Epithelial cell of proximal tubule (primary cell): ENCODE measurements around the gene FAM227A. TPM values are rescaled to one million over a fixed set of nuclear protein-coding genes. Genes with fewer than 3 reads are reported as not detected.
"Not testable (repeated sequence)": the region's sequence is repeated elsewhere in the genome, so short reads cannot be mapped to it uniquely, and the experiment has no call there.

Experiments
- DNase-seq: peaks from one replicate; pipeline ENCODE4 v3.0.0-alpha.2; 2011; ENCODE audit warnings: low read depth
- H3K4me3 ChIP-seq: 2 replicates; pipeline ENCODE4 v1.5.1; 2011; ENCODE audit warnings: low read depth, mild to moderate bottlenecking, low read length
- CTCF ChIP-seq: conservative IDR thresholded peaks from 2 replicates; pipeline ENCODE4 v1.5.1; 2012; ENCODE audit warnings: low read depth, mild to moderate bottlenecking, low read length
- total RNA-seq: library from RNA; depleted of rRNA; stranded (reverse); fragments of >200 nt; gene quantifications from 2 replicates; pipeline ENCODE4 v1.2.3, GENCODE V29; 2015

The FAM227A gene
- total RNA-seq, 1 donor from 2014 or later, result 2.0 TPM

GRCh38 chr22:38611559-38611958 lies 44.6 kb downstream of the FAM227A start:
- H3K4me3 ChIP-seq, result no peak overlapping the region
- no peak for TF ChIP-seq CTCF
- DNase-seq, result no peak

- no peak for TF ChIP-seq CTCF
- H3K4me3 ChIP-seq, result no peak overlapping the region
- no peak for DNase-seq
Observed at GRCh38 chr22:38610234-38610633, 46.0 kb downstream of the FAM227A start.

- TF ChIP-seq CTCF, result no peak
- no peak overlapping the region for H3K4me3 ChIP-seq
- DNase-seq, result no peak
Observed at GRCh38 chr22:38608992-38609750, 47.0 kb downstream of the FAM227A start.

- no peak for DNase-seq
- TF ChIP-seq CTCF, result no peak
- H3K4me3 ChIP-seq, result no peak overlapping the region
Observed at GRCh38 chr22:38607680-38608079, 48.5 kb downstream of the FAM227A start.

- DNase-seq, result no peak
- no peak for TF ChIP-seq CTCF
- H3K4me3 ChIP-seq, result no peak overlapping the region
Observed at GRCh38 chr22:38602166-38602565, 54.0 kb downstream of the FAM227A start.

- no peak overlapping the region for H3K4me3 ChIP-seq
- TF ChIP-seq CTCF, result no peak
Observed at GRCh38 chr22:38601221-38601764, 54.9 kb downstream of the FAM227A start.

GRCh38 chr22:38599466-38599865 lies 56.7 kb downstream of the FAM227A start:
- no peak overlapping the region for H3K4me3 ChIP-seq
- DNase-seq, result no peak
- no peak for TF ChIP-seq CTCF

More at GRCh38 chr22:38601221-38601764, 54.9 kb downstream of the FAM227A start:
- no peak for DNase-seq

GRCh38 chr22:38582923-38583322 lies 73.3 kb downstream of the FAM227A start:
- not testable (repeated sequence) for DNase-seq, H3K4me3 ChIP-seq
